ENCODE measurements around the gene FN3K. TPM values are rescaled to one million over a fixed set of nuclear protein-coding genes. Genes with fewer than 3 reads are reported as not detected.

The FN3K gene
- total and polyA plus RNA-seq, 2 of the 13 experiments (the other 11 are each of a cell fraction or from before 2014, with no cell fraction given): 3.5 to 12.2 TPM

DNA sequence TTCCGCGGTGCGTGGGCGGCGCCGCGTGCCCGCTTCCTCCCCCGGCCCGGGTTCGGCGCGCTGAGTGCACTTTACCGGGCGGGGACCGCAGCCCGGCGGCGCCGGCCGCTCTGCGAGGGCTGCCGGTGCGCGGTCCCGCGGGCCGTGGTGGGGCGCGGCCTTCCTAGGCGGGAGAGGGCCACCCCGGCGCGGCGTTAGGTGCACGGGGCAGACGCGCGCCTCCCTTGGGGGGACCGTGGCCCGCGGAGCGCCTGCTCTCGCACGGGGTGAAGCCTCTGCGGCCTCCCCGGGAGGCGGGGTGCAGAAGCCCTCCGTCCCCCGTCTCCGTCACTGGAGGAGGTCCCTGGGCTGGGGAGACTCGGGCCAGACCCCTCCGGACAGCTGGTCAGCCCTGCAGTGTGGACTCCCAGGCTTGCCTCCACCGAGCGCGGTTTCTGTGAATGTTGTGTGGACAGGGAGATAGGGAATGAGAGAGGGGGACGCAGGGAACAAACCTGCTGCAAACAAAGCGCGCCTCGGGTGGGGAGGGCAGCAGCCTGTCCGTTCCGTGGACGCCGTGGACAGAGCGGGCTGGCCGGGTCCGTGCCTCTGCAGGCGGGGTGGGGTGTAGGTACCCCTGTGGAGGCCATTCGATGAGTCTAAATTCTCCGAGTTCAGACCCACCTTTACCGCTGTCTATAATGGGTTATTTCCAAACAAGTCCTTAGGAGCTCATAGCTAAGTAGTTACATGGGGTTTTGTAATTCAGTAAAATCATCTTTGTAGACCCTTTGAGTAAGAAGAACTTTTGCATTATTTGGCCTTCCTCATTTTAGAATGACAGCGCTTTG lies 17.2 kb downstream of the FN3K start (continued):
- TF ChIP-seq, protein P1, sequence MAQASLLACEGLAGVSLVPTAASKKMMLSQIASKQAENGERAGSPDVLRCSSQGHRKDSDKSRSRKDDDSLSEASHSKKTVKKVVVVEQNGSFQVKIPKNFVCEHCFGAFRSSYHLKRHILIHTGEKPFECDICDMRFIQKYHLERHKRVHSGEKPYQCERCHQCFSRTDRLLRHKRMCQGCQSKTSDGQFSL (CRISPR knock-in tag; IDR thresholded peaks at IDR 0.05): no peak
- no peak for TF ChIP-seq MIXL1 (CRISPR knock-in tag; IDR thresholded peaks at IDR 0.05)
- no peak for TF ChIP-seq ZFP37 (CRISPR knock-in tag; IDR thresholded peaks at IDR 0.05; ENCODE audit: borderline replicate concordance)
- no peak; the same call in 1 of the 2 replicates for TF ChIP-seq ZNF776 (CRISPR knock-in tag; IDR thresholded peaks at IDR 0.05)
- no peak for TF ChIP-seq ZKSCAN8 (CRISPR knock-in tag; IDR thresholded peaks at IDR 0.05; ENCODE audit: borderline replicate concordance)
- peak; percentile 39 for TF ChIP-seq TAF15 (IDR thresholded peaks at IDR 0.05; ENCODE audit: low read depth, low read length, poor library complexity, severe bottlenecking)
- 0 out of 2 replicates have a peak, but pooled peaks have one; percentile 67 for TF ChIP-seq ZFP90 (CRISPR knock-in tag; IDR thresholded peaks at IDR 0.05; ENCODE audit: borderline replicate concordance)
- TF ChIP-seq, protein P2, sequence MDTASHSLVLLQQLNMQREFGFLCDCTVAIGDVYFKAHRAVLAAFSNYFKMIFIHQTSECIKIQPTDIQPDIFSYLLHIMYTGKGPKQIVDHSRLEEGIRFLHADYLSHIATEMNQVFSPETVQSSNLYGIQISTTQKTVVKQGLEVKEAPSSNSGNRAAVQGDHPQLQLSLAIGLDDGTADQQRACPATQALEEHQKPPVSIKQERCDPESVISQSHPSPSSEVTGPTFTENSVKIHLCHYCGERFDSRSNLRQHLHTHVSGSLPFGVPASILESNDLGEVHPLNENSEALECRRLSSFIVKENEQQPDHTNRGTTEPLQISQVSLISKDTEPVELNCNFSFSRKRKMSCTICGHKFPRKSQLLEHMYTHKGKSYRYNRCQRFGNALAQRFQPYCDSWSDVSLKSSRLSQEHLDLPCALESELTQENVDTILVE (CRISPR knock-in tag; IDR thresholded peaks at IDR 0.05): no peak
- TF ChIP-seq IKZF1 (IDR thresholded peaks at IDR 0.05): no peak
- TF ChIP-seq GATAD2A (CRISPR knock-in tag; IDR thresholded peaks at IDR 0.05): no peak
- no peak for TF ChIP-seq ZNF264 (CRISPR knock-in tag; IDR thresholded peaks at IDR 0.05)
- TF ChIP-seq, protein P3, sequence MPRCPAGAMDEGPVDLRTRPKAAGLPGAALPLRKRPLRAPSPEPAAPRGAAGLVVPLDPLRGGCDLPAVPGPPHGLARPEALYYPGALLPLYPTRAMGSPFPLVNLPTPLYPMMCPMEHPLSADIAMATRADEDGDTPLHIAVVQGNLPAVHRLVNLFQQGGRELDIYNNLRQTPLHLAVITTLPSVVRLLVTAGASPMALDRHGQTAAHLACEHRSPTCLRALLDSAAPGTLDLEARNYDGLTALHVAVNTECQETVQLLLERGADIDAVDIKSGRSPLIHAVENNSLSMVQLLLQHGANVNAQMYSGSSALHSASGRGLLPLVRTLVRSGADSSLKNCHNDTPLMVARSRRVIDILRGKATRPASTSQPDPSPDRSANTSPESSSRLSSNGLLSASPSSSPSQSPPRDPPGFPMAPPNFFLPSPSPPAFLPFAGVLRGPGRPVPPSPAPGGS (CRISPR knock-in tag; IDR thresholded peaks at IDR 0.05): no peak
- TF ChIP-seq, protein P4, sequence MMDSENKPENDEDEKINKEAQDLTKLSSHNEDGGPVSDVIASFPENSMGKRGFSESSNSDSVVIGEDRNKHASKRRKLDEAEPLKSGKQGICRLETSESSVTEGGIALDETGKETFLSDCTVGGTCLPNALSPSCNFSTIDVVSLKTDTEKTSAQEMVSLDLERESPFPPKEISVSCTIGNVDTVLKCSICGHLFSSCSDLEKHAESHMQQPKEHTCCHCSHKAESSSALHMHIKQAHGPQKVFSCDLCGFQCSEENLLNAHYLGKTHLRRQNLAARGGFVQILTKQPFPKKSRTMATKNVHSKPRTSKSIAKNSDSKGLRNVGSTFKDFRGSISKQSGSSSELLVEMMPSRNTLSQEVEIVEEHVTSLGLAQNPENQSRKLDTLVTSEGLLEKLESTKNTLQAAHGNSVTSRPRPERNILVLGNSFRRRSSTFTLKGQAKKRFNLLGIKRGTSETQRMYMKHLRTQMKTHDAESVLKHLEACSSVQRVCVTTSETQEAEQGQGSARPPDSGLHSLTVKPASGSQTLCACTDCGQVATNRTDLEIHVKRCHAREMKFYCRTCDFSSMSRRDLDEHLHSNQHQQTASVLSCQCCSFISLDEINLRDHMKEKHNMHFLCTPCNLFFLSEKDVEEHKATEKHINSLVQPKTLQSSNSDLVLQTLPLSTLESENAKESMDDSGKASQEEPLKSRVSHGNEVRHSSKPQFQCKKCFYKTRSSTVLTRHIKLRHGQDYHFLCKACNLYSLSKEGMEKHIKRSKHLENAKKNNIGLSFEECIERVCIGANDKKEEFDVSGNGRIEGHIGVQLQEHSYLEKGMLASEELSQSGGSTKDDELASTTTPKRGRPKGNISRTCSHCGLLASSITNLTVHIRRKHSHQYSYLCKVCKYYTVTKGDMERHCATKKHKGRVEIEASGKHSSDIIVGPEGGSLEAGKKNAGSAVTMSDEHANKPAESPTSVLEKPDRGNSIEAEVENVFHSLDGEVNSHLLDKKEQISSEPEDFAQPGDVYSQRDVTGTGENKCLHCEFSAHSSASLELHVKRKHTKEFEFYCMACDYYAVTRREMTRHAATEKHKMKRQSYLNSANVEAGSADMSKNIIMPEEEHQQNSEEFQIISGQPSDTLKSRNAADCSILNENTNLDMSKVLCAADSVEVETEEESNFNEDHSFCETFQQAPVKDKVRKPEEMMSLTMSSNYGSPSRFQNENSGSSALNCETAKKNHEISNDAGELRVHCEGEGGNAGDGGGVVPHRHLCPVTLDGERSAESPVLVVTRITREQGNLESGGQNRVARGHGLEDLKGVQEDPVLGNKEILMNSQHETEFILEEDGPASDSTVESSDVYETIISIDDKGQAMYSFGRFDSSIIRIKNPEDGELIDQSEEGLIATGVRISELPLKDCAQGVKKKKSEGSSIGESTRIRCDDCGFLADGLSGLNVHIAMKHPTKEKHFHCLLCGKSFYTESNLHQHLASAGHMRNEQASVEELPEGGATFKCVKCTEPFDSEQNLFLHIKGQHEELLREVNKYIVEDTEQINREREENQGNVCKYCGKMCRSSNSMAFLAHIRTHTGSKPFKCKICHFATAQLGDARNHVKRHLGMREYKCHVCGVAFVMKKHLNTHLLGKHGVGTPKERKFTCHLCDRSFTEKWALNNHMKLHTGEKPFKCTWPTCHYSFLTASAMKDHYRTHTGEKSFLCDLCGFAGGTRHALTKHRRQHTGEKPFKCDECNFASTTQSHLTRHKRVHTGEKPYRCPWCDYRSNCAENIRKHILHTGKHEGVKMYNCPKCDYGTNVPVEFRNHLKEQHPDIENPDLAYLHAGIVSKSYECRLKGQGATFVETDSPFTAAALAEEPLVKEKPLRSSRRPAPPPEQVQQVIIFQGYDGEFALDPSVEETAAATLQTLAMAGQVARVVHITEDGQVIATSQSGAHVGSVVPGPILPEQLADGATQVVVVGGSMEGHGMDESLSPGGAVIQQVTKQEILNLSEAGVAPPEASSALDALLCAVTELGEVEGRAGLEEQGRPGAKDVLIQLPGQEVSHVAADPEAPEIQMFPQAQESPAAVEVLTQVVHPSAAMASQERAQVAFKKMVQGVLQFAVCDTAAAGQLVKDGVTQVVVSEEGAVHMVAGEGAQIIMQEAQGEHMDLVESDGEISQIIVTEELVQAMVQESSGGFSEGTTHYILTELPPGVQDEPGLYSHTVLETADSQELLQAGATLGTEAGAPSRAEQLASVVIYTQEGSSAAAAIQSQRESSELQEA (CRISPR knock-in tag; IDR thresholded peaks at IDR 0.05; ENCODE audit: not compliant biosample characterization): no peak
- TF ChIP-seq, protein P5, sequence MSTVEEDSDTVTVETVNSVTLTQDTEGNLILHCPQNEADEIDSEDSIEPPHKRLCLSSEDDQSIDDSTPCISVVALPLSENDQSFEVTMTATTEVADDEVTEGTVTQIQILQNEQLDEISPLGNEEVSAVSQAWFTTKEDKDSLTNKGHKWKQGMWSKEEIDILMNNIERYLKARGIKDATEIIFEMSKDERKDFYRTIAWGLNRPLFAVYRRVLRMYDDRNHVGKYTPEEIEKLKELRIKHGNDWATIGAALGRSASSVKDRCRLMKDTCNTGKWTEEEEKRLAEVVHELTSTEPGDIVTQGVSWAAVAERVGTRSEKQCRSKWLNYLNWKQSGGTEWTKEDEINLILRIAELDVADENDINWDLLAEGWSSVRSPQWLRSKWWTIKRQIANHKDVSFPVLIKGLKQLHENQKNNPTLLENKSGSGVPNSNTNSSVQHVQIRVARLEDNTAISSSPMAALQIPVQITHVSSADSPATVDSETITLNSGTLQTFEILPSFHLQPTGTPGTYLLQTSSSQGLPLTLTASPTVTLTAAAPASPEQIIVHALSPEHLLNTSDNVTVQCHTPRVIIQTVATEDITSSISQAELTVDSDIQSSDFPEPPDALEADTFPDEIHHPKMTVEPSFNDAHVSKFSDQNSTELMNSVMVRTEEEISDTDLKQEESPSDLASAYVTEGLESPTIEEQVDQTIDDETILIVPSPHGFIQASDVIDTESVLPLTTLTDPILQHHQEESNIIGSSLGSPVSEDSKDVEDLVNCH (CRISPR knock-in tag; IDR thresholded peaks at IDR 0.05): no peak
- TF ChIP-seq ZNF230 (CRISPR knock-in tag; IDR thresholded peaks at IDR 0.05): no peak
- no peak for TF ChIP-seq ZNF232 (CRISPR knock-in tag; IDR thresholded peaks at IDR 0.05; ENCODE audit: borderline replicate concordance)
